Suprapubic skin (tissue), 4 donors: ENCODE measurements around the gene MAEA.

Experiments
- EP300 ChIP-seq: sonication (generic); formaldehyde crosslinking; IDR thresholded peaks from one replicate; pipeline ENCODE4 v1.6.1; 2017; ENCODE audit warnings: antibody characterized with exemption
- POLR2A ChIP-seq, 2 donors: fragments of 450-650 bp; IDR thresholded peaks; one replicate each; pipeline ENCODE4 v1.6.1; 2017; ENCODE audit warnings: antibody characterized with exemption in 2 of 2, mild to moderate bottlenecking in 2 of 2, moderate library complexity in 2 of 2
- POLR2AphosphoS5 ChIP-seq, 3 donors: sonication (generic); formaldehyde crosslinking; IDR thresholded peaks; one replicate each; pipeline ENCODE4 v1.6.1; 2017; ENCODE audit warnings: antibody characterized with exemption in 3 of 3
- TF ChIP-seq, protein P1 (sequence below), 2 donors: fragments of 200-600 bp in 1 of 2; fragments of 450-650 bp in 1 of 2; sonication (generic) in 1 of 2; IDR thresholded peaks; one replicate each; pipeline ENCODE4 v1.5.1; 2016 to 2019; ENCODE audit warnings: antibody characterized with exemption in 2 of 2, mild to moderate bottlenecking in 1 of 2, moderate library complexity in 1 of 2

DNA sequence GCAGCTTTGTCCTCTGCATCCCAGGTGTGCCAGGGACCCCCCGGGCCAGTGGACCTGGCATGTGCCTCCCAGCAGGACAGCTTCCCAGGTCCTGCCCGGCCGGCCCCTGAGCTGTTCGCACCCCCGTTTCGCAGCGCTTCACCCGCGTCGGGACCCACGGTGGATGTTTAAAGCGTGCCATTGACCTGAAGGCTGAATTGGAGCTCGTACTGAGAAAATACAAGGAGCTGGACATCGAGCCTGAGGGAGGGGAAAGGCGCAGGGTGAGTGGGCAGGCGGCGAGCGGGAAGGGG, 65.2 kb downstream of the MAEA start:
- TF ChIP-seq, protein P1, sequence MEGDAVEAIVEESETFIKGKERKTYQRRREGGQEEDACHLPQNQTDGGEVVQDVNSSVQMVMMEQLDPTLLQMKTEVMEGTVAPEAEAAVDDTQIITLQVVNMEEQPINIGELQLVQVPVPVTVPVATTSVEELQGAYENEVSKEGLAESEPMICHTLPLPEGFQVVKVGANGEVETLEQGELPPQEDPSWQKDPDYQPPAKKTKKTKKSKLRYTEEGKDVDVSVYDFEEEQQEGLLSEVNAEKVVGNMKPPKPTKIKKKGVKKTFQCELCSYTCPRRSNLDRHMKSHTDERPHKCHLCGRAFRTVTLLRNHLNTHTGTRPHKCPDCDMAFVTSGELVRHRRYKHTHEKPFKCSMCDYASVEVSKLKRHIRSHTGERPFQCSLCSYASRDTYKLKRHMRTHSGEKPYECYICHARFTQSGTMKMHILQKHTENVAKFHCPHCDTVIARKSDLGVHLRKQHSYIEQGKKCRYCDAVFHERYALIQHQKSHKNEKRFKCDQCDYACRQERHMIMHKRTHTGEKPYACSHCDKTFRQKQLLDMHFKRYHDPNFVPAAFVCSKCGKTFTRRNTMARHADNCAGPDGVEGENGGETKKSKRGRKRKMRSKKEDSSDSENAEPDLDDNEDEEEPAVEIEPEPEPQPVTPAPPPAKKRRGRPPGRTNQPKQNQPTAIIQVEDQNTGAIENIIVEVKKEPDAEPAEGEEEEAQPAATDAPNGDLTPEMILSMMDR (IDR thresholded peaks at IDR 0.05), result no peak
- TF ChIP-seq POLR2A (IDR thresholded peaks at IDR 0.05), result no peak
- TF ChIP-seq POLR2AphosphoS5 (IDR thresholded peaks at IDR 0.05), result no peak
- no peak for TF ChIP-seq EP300
